GM18861 (cell line): ENCODE measurements around the gene MISFA.
"Not testable (repeated sequence)": the region's sequence is repeated elsewhere in the genome, so short reads cannot be mapped to it uniquely, and the experiment has no call there.

Experiments used
- ATAC-seq: cut with Tn5 transposase; IDR thresholded peaks from one replicate; pipeline ENCODE4 v1.9.1; 2021; ENCODE audit not compliant: unreplicated experiment

Gene MISFA

DNA sequence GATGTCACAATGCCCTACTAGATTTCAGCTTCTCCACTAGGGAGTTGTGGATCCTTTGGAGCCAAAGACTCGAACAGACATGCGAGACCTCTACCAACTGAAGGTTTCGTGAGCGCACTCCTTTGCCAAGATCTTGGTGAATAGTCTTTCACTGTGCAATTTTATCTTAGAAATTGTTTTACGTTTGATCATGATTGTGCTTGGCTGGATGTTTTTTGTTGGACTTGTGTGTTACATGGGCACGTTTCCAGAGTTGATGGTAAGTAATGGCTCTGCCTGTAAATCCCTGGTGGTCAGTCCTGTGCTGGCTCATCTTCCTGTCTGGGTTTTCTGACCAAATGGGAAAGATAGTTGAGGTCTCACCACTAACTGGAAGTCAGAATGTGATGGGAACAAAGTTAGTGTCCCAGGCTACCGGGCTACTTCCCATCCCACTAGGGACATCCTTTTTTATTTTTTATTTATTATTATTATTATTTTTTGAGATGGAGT, at the start of gene MISFA:
Gene MISFA (plus strand): TSS at position 51 of the 492 bp plus-strand sequence. CDS start 140 bp downstream, at position 191.
- no peak for ATAC-seq

DNA sequence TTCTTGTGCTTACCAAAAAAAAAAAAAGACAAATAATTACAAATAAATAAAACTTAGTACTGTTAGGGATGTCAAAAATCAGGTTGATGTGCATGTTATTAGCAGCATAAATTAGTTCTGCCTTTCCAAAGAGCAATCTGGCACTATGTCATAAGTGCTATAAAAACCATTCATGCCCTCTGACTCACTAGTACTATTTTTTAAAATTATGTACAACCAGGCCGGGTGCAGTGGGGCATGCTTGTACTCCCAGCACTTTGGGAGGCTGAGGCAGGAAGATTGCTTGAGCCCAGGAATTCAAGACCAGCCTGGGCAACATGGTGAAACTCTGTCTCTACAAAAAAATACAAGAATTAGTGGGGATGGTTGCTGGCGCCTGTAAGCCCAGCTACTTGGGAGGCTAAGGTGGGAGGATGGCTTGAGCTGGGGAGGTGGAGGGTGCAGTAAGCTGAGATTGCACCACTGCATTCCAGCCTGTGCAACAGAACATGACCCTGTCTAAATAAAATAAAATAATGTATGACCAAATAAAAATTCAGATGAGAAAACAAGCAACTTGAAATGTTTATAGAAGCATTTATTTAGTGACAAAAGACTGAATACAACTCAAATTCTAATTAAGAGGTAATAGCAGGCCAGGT, 36.4 kb upstream of the MISFA start:
- ATAC-seq = no peak

DNA sequence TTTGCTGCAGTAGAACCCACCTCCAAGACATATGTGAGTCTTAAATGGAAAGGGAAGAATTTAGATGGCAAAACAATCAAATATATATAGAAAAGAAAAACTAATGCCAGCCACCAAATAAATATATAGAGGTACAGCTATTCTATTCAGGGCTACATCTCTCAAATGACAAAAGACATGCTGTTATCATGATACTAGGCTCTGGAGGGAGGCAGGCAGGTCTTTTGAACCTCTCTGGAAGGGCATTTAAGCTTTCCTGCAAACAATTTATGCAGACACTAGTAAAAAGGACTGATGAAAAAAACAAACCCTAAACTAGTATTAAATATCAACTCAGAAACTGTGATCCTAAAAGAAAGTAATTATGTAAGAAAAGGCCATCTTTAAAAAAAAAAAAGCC, 35.4 kb upstream of the MISFA start:
- no peak for ATAC-seq

DNA sequence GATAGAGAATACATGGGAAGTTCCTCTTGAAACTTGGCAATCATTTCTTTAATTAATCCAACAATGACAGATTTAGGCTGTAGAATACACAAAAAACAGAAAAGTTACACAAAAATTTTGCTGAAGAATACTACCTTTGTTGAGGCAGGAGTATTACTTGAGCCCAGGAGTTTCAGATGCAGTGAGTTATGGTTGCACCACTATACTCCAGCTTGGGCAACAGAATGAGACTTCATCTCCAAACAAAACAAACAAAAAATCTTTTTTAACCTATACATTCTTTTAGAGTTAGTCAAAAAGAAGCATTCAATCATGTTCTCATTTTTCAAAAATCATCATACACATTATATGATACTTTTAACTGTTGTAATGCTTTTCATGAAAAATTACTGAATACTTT, 33.2 kb upstream of the MISFA start:
- no peak for ATAC-seq

DNA sequence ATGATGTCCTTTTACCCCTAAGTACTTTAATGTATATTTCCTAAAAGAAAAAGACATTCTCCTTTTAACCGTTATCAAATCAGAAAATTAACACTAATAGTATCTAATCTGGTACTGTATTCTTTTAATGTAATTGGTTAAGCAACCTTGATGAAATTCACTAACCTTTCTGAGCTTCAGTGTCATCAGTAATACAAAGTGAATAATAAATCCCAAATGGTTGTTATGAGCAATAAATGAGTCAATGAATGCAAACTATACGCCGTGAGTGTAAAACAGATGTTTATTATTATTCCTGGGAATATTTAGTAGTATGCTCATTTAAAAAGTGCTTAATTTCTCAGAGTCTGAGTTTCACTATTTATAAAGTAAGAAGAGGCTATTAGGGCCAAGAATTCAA, 32.5 kb upstream of the MISFA start:
- ATAC-seq = no peak

DNA sequence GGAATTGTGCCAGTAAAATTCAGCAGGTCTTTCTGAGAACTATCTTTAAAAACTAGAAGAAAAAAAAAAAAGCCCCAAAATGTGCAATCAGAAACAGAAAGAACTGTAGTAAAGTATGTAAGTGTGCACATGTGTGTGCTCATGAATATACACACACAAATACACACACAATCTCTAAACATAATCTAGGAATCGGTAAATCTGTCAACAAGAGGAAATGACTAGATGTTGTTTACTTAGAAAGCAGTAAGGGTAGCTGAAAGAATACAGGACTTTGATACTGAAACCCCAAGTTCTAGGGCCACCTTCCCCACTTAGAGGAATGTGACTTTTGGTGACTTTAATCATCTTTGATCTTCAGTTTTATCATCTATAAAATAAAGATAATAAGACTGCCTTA, 24.2 kb upstream of the MISFA start:
- ATAC-seq = no peak

DNA sequence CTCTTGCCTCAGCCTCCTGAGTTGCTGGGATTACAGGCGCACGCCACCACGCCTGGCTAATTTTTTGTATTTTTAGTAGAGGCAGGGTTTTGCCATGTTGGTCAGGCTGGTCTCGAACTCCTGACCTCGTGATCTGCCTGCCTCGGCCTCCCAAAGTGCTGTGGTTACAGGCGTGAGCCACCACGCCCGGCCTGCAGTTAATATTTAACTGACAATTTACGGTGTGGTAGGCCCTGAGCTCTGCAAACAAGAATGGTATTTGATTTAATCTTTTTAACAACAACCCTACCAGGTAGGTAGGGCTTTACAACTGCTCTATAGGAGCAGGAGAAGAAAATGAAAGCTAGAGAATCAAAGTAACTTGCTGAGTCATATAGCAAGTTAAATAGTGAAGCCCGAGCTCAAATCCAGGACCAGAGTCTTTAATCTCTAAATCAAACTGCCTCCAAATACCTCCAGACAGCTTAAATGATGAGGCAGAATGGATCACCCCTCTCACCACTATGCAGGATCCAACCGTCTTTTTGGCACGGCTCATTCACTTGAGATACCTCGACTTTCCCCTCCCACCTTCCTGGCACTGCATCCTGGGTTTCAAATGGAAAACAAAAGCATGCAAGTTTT, 20.5 kb upstream of the MISFA start:
- peak; percentile 75 for ATAC-seq

DNA sequence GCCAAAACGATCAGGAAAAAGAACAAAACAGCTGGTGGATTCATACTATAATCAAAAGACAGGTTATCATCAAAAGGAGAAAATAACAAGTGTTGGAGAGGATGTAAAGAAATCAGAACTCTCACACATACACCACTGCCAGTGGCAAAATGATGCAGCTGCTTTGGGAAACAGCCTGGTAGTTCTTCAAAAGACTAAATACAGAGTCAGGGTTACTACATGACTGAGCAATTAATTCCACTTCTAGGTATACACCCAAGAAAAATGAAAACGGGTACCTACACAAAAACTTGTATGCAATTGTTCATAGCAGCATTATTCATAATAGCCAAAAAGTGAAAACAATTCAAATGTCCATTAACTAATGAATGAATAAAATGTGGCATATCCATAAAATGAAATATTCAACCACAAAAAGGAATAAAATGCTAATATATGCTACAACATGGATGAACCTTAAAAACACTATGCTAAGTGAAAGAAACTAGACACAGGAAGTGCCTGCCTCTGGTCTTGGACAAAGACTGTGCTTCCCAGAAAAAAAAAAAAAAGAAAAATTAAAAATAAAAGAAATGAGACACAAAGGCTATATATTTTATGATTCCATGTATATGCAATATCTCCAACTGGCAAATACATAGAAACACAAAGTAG, 19.3 kb upstream of the MISFA start:
- no peak for ATAC-seq

DNA sequence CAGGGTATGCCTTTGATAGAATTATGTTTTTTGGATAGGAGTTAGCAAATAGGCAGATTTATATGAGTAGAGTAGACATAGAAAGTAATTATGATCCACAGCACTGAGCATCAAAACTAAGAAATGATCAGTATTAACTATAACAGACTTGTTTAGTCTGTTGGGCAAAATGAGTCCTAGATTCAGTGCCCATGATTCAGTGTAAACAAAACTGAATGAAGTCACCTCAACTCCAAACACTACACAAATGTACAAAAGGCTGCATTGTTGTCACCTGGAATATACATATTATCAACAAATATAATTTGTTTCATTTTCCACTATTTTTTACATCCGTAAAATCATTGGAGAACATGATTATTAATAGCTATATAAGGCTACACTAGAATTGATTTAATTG, 17.8 kb upstream of the MISFA start:
- no peak for ATAC-seq

DNA sequence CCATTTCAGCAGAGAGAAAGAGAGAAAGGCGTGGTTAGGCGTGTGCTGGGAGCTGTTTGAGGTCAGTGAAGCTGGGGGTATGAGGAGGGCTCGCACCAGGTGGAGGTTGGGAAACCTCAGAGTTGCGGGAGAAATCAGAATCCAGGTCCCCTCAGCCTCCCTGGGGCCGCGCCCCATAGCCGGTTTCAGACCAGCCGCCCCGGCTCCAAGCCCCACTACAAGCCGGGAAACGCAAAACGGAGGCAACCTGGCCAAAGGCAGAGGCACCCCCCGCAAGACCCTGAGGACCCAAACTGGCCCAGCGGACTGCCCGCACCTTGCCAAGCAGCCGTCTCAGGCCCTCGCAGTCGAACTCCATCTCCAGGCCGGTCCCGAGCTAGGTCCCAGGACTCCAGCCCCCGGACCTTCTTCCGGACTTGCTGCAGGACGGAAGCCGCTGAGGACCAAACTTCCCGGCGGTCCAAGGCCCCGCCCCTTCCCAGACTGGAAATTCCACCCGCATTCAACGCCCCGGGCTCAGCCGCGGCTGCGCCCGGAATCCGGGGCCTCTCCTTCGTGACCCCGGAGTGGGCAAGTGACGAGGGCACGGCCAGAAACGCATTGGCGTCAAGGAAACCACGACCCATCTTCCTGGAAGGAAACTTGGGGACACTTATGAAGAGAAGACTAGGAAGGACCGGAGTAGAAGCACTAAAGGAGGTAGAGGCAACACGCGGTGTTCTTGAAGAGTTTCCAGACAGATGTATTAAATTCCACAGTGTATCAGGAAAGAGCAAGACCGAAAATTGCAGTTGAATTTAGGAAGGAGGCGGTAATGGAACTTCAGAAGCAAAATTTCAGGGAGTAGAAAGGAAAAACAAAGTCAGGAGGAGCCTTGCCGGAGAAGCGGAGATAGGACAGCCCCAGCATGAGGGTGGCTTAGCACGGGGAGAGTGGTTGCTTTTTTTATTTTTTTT, 11.0 kb upstream of the MISFA start, which contains the start of gene UEVLD:
Gene UEVLD (minus strand): TSS at position 438 of the 956 bp plus-strand sequence. CDS start 80 bp downstream, at position 358.
- peak; percentile 49 for ATAC-seq

DNA sequence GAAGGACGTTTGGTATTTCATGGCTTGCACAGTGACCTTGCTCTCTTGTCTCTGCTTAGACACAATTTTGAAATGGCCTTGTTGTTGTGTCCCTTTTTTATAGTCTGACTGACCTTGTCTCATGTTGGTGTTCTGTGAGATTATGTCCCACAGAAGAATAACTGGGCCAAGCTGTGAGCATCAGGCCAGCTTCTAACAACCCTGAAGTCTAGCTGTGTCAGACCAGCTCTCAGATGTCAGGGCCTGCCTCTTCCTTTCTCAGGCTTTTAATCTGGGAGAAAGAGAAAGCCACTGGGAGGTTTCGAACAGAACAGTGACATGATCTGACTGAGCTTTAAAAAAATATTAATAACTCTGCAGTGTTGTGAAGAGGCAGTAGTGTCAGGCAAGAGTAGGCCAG, 9.0 kb upstream of the MISFA start:
- no peak for ATAC-seq

DNA sequence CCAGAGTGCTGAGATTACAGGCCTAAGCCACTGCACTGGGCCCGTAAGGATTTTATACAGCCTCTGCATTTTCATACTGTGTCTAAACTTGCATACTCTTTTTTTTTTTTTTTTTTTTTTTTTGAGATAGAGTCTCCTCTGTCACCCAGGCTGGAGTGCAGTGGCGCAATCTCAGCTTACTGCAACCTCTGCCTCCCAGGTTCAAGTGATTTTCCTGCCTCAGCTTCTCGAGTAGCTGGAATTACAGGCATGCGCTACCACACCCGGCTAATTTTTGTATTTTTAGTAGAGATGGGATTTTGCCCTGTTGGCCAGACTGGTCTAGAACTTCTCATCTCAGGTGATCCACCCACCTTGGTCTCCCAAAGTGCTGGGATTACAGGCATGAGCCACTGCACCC, 5.5 kb upstream of the MISFA start:
- ATAC-seq = not testable (repeated sequence)

DNA sequence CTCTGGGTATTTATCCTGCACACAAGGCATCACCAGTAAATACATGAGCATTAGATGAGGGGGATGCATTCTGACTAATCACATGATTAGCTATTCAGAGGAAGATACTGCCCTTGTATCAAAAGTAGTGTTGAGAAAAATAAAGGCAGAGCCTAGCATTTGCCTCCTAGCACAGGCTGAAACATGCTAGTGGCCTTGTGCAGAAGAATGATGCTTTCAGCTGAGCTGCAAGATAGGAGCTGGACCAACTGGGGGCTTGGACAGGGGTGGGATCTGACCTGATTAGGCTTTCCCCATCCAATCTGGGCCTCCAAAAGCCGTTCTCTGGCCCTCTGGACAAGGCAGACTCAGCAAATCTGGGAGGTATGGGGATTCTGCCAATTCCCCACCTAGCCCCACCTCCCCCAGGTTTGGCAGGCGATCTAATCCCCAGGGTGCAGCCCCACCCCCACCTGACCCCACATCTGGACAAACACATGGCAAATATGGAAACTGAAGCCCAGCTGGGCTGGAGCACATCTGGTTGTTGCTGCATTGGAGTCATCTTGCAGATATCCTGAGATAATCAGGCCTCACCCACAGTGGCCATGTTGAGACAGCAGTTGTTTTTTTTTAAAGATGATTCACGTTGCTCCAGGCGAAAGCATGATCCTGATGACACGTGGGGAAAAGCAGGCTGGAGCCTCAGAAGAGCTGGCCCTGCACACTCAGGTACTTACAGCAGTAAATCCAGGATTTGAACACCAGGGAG, 4.4 kb upstream of the MISFA start:
- no peak for ATAC-seq

DNA sequence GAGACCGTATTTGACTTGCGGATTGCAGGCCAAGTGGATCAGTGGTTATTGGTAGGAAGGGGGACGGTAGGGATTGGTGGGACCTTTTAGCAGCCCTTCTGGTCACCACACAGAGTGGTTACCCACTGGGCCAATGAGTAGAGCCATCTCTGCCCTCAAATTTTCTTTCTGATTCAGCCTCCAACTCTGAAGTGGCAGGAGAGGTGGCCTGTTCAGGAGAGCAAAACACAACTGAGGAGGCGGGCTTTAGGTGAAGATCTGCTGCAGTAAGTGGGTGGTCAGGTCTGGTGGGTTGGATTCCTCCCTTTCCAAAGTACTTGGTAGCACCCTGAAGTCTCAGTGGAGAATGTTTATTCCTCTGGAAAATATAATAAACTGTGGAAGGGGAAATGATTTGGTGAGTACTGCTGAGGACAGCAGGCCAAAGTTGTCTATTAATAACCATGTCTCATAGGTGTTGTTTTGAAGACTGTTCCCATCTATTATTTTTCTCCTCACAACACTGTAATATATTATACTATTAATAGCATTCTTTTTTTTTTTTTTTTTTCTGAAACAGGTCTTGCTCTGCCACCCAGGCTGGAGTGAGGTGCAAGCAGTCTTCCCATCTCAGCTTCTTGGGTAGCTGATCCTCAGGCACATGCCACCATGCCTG, 1.5 kb downstream of the MISFA start:
- no peak for ATAC-seq

DNA sequence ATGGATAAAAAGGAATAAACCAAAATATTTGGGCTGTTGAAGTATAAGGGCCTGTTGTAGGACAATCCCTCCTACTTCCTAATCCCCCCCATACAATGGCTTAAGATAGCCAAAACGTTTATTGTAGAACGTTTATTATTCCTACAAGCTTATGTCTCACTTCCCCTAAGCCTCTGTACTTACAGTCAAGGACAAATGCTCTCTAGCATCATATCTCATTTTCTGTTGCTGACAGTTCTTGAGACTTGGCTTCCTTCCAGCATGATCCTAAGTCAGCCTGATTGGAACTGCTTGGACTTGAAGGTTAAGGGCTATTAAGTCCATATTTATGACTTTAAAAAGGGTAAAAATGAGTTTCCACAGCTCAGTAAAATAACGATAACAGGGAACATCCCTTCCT, 8.8 kb downstream of the MISFA start:
- ATAC-seq = no peak

DNA sequence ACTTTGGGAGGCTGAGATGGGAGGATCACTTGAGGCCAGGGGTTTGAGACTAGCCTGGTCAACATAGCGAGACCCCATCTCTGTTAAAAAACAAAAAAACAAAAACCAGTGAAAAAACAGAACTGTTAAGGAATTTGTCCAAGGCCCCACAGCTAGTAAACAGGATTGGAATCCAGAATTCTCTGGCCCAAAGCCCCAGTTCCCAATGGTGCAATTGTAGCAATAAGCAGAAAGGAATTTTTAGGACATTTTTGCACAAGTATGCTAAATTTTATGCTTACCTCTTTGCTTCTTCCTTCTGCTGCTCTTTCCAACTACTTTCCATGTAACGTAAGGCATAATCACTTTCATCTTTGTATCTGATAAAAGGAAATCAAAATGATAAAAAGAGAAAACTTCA, 11.6 kb downstream of the MISFA start:
- no peak for ATAC-seq

DNA sequence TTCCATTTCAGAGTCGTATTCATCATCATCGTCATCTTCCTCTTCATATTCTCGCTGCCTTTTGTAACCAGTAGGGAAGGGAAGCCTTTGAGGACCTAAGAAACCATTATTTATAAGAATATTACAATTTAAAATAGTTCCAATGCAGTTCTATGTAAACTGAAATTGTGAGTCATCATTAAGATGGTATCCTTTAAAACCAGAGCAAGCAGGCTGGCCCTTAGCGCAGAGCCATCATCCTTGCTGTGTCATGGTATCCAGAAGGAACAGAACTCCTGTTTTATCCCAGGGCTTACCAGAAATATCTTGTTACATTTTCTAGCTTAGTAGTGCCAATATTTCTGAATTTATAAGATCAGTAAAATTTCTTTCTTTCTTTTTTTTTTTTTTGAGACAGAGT, 12.8 kb downstream of the MISFA start:
- no peak for ATAC-seq

DNA sequence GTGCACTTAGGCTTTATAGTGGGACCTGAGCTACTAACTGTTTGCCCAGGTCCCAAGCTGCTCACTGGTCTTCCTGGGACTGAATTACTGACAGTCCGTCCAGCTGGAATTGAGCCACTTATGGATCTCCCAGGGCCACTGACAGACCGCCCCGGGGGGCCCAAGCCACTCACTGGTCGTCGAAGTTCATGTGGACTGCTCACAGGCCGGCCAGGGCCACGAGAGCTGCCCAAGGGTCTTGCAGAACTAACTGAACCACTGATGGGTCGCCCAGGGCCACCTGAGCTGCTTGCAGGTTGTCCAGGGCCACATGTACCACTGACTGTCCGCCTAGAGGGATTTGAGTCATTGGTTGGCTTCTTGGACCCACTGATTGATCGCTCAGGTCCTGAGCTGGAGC, 15.1 kb downstream of the MISFA start:
- no peak for ATAC-seq

DNA sequence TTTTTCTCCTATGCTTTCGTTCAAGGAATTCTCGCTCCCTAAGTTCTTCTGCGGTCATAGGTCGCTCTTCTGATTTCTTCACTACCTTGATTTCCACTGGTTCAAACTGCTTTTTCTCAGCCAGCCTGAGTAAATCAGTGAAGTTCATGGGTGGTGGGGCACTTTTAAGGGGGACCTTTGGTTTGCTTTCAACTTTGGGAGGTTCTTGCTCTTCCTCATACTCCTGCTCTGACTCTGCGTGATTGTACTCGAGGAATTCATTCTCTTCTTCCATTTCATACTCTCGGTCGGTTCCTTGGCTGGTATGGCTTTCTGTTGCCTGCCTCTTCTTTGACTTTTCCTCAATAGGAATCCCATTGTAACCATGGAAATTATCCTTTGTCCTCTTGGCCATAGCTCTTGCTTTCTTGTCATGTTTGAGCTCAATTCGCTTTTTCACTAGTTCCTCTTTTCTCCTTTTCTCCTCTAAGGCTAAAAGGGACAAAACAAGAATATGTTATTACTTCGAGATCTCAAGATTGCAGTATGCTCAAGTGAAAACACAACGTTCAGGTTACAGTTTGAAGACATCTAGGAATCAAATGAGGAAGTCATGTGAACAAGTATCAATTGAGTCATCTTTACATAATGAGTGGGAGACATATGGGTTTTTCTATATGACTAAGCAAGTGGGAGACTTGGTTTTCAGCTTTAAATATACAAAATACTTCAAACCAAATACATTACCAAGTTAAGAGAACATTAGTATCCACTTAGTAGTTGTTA, 16.2 kb downstream of the MISFA start:
- peak; percentile 97 for ATAC-seq
